ENCODE measurements around the gene MARCHF11. TPM values are rescaled to one million over a fixed set of nuclear protein-coding genes. Genes with fewer than 3 reads are reported as not detected.

Gene MARCHF11
- polyA plus RNA-seq, 1 experiment: not detected

GRCh38 chr5:16152601-16153568 is 26.7 kb downstream of the MARCHF11 start:
- CTCF ChIA-PET: no interaction called here
- TF ChIP-seq CTCF (IDR thresholded peaks at IDR 0.05; ENCODE audit: insufficient read depth, low read depth, low read length): no peak
- H3K36me3 ChIP-seq (ENCODE audit: control insufficient read depth, insufficient read depth, low read length): no peaks in the 10 kb centered on the region
- no peaks in the 10 kb centered on the region for H3K27me3 ChIP-seq (ENCODE audit: control insufficient read depth, insufficient read depth, low read length)
- DNase-seq (ENCODE audit: low read depth): no peak
- no peak overlapping the region for H3K4me3 ChIP-seq (ENCODE audit: low read depth, low read length)
- POLR2A ChIA-PET: interaction anchor here (0.6 kb wide), 1 partner anchor 87 kb away, joined by 3 read pairs; no protein-coding TSS in a partner anchor

GRCh38 chr5:16149621-16150020 is 30.0 kb downstream of the MARCHF11 start:
- ChIA-PET CTCF (no interaction called here), POLR2A (no interaction called here)
- H3K27me3 ChIP-seq (ENCODE audit: control insufficient read depth, insufficient read depth, low read length): no peaks in the 10 kb centered on the region
- no peaks in the 10 kb centered on the region for H3K36me3 ChIP-seq (ENCODE audit: control insufficient read depth, insufficient read depth, low read length)
- TF ChIP-seq CTCF (IDR thresholded peaks at IDR 0.05; ENCODE audit: insufficient read depth, low read depth, low read length): no peak
- H3K4me3 ChIP-seq (ENCODE audit: low read depth, low read length): no peak overlapping the region
- no peak for DNase-seq (ENCODE audit: low read depth)

GRCh38 chr5:16147179-16147900 is 32.3 kb downstream of the MARCHF11 start:
- H3K27me3 ChIP-seq (ENCODE audit: control insufficient read depth, insufficient read depth, low read length): no peaks in the 10 kb centered on the region
- DNase-seq (ENCODE audit: low read depth): no peak
- no peaks in the 10 kb centered on the region for H3K36me3 ChIP-seq (ENCODE audit: control insufficient read depth, insufficient read depth, low read length)
- no peak overlapping the region for H3K4me3 ChIP-seq (ENCODE audit: low read depth, low read length)
- CTCF ChIA-PET: no interaction called here
- POLR2A ChIA-PET: no interaction called here
- TF ChIP-seq CTCF (IDR thresholded peaks at IDR 0.05; ENCODE audit: insufficient read depth, low read depth, low read length): no peak

GRCh38 chr5:16144416-16144815 is 35.2 kb downstream of the MARCHF11 start:
- H3K4me3 ChIP-seq (ENCODE audit: low read depth, low read length): no peak overlapping the region
- H3K36me3 ChIP-seq (ENCODE audit: control insufficient read depth, insufficient read depth, low read length): no peaks in the 10 kb centered on the region
- no peaks in the 10 kb centered on the region for H3K27me3 ChIP-seq (ENCODE audit: control insufficient read depth, insufficient read depth, low read length)
- ChIA-PET POLR2A (no interaction called here), CTCF (no interaction called here)
- no peak for DNase-seq (ENCODE audit: low read depth)
- no peak for TF ChIP-seq CTCF (IDR thresholded peaks at IDR 0.05; ENCODE audit: insufficient read depth, low read depth, low read length)

DNA sequence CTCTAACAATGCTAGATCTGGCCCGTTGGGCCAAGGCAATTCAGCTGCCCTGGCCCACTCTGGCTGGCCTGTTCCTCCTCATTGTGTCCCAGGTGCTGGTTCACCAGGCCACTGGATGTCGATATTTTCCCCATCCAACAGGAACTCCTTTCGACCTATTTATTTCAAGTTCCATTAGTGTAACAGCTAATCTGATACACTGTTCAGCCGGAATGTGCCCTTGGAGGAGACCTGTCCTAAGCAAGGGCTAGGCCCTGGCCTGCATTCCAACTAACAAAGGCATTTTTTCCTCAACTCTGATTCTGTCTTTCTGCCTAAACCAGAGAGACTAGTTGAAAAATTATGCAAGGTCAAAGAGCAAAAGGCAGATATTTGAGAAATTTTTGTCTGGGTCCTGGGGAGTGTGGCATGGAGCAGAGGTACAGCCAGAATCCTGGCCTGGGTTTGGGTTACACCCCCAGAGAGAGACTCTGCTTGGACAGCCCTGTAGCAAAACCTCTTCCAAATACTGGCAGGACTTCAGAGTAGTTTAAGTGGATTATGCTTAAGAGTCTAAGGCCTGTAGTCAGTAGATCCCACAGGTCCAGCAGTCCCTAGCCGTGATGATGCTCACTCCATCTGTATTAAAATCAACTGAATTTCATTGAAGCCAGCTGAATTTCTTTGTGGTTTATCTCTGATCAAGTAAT is 36.1 kb downstream of the MARCHF11 start:
- H3K27me3 ChIP-seq (ENCODE audit: control insufficient read depth, insufficient read depth, low read length): no peaks in the 10 kb centered on the region
- TF ChIP-seq CTCF (IDR thresholded peaks at IDR 0.05; ENCODE audit: insufficient read depth, low read depth, low read length): no peak
- H3K36me3 ChIP-seq (ENCODE audit: control insufficient read depth, insufficient read depth, low read length): no peaks in the 10 kb centered on the region
- POLR2A ChIA-PET: no interaction called here
- CTCF ChIA-PET: no interaction called here
- no peak for DNase-seq (ENCODE audit: low read depth)
- no peak overlapping the region for H3K4me3 ChIP-seq (ENCODE audit: low read depth, low read length)

All from BJ (cell line).